IMR-90 (cell line): ENCODE results near the gene CEBPG. TPM values are rescaled to one million over a fixed set of nuclear protein-coding genes. Genes with fewer than 3 reads are reported as not detected.

ENCODE experiments used
- ATAC-seq: fragments of 200-7000 bp; cut with Tn5 transposase; 2 replicates; pipeline ENCODE4 v1.9.1; 2020; ENCODE audit warnings: low read depth, mild to moderate bottlenecking, moderate library complexity
- BruUV-seq: library from RNA; stranded (reverse); fragments of 400-500 nt; replicated peaks from 2 replicates; lab custom pipeline; 2021; lab: Mats Ljungman, UMichigan
- CTCF ChIA-PET: fragments of 300-600 bp; formaldehyde crosslinking; extraction: SDS; loops from one replicate; lab custom pipeline; 2021; ENCODE audit warnings: antibody characterized with exemption; lab: Yijun Ruan, JAX
- POLR2A ChIA-PET: fragments of 300-600 bp; sonication (Branson Sonifier 250); formaldehyde crosslinking; loops from one replicate; lab custom pipeline; 2022; ENCODE audit warnings: antibody characterized with exemption; ENCODE audit not compliant: unreplicated experiment; lab: Charles Lee
- DNase-seq: peaks from one replicate; pipeline ENCODE4 v3.0.0; 2013
- H2AFZ ChIP-seq: replicated peaks from 2 replicates; pipeline ENCODE3; 2013; ENCODE audit warnings: low read length, mild to moderate bottlenecking; ENCODE audit not compliant: poor library complexity
- H2AK5ac ChIP-seq: 2 replicates; pipeline ENCODE4 v1.6.1; 2013; ENCODE audit warnings: low read depth, low read length, inconsistent platforms
- H2AK9ac ChIP-seq: replicated peaks from 2 replicates; pipeline ENCODE3; 2013; ENCODE audit warnings: mild to moderate bottlenecking, low read depth, low read length, moderate library complexity; ENCODE audit not compliant: poor library complexity
- H2BK120ac ChIP-seq: 2 replicates; pipeline ENCODE4 v1.6.1; 2013; ENCODE audit warnings: low read depth, low read length, inconsistent platforms
- H2BK15ac ChIP-seq: 3 replicates; pipeline ENCODE4 v1.6.1; 2013; ENCODE audit warnings: low read depth, low read length, inconsistent platforms
- H2BK20ac ChIP-seq: 2 replicates; pipeline ENCODE4 v1.6.1; 2013; ENCODE audit warnings: low read depth, mild to moderate bottlenecking, inconsistent platforms, low read length, moderate library complexity
- H2BK5ac ChIP-seq: 2 replicates; pipeline ENCODE4 v1.6.1; 2013; ENCODE audit warnings: mild to moderate bottlenecking, low read depth, low read length, inconsistent platforms; ENCODE audit not compliant: poor library complexity, severe bottlenecking
- H3K14ac ChIP-seq: replicated peaks from 2 replicates; pipeline ENCODE4 v1.6.1; 2013; ENCODE audit warnings: low read depth, low read length, inconsistent platforms
- H3K18ac ChIP-seq: 2 replicates; pipeline ENCODE4 v1.6.1; 2013; ENCODE audit warnings: low read depth, low read length, control low read depth
- H3K23ac ChIP-seq: 2 replicates; pipeline ENCODE4 v1.6.1; 2013; ENCODE audit warnings: low read depth, low read length, inconsistent platforms
- H3K27ac ChIP-seq: 2 replicates; pipeline ENCODE4 v1.5.1; 2013; ENCODE audit warnings: mild to moderate bottlenecking, control low read depth, low read length; ENCODE audit not compliant: insufficient read depth
- H3K27me3 ChIP-seq: 2 replicates; pipeline ENCODE4 v1.6.1; 2013; ENCODE audit warnings: low read length; ENCODE audit not compliant: control insufficient read depth, insufficient read depth
- H3K36me3 ChIP-seq: 2 replicates; pipeline ENCODE4 v1.6.1; 2013; ENCODE audit warnings: low read length, mixed read lengths; ENCODE audit not compliant: control insufficient read depth, insufficient read depth
- H3K4ac ChIP-seq: 2 replicates; pipeline ENCODE4 v1.6.1; 2013; ENCODE audit warnings: low read depth, low read length, inconsistent platforms
- H3K4me1 ChIP-seq: 2 replicates; pipeline ENCODE4 v1.6.1; 2013; ENCODE audit warnings: low read length, mixed read lengths; ENCODE audit not compliant: control insufficient read depth, insufficient read depth
- H3K4me2 ChIP-seq: 2 replicates; pipeline ENCODE4 v1.6.1; 2013; ENCODE audit warnings: low read depth, mild to moderate bottlenecking, control low read depth, low read length, moderate library complexity
- H3K4me3 ChIP-seq: 2 replicates; pipeline ENCODE4 v1.5.1; 2013; ENCODE audit warnings: low read depth, mild to moderate bottlenecking, control low read depth, low read length, moderate library complexity; ENCODE audit not compliant: insufficient read depth
- H3K56ac ChIP-seq: 2 replicates; pipeline ENCODE4 v1.6.1; 2013; ENCODE audit warnings: low read length, inconsistent platforms; ENCODE audit not compliant: insufficient read depth; ENCODE audit errors: extremely low read depth
- H3K79me1 ChIP-seq, 2 experiments: 2 replicates each; pipeline ENCODE4 v1.6.1; 2013; ENCODE audit warnings: low read length in 2 of 2, inconsistent platforms in 1 of 2, low read depth in 1 of 2
- H3K9ac ChIP-seq: 2 replicates; pipeline ENCODE4 v1.6.1; 2013; ENCODE audit warnings: low read depth, low read length, control low read depth
- H3K9me1 ChIP-seq: 2 replicates; pipeline ENCODE4 v1.6.1; 2013; ENCODE audit warnings: low read length, inconsistent platforms; ENCODE audit not compliant: insufficient read depth
- H3K9me3 ChIP-seq: 2 replicates; pipeline ENCODE4 v1.6.1; 2013; ENCODE audit warnings: low read length; ENCODE audit not compliant: control insufficient read depth, insufficient read depth
- H4K20me1 ChIP-seq: 2 replicates; pipeline ENCODE4 v1.6.1; 2013; ENCODE audit warnings: low read length, inconsistent platforms; ENCODE audit not compliant: insufficient read depth
- H4K5ac ChIP-seq: 2 replicates; pipeline ENCODE4 v1.6.1; 2013; ENCODE audit warnings: mild to moderate bottlenecking, low read depth, low read length, control low read depth
- H4K8ac ChIP-seq, 2 experiments: 2 replicates each; pipeline ENCODE4 v1.6.1; 2013; ENCODE audit warnings: low read depth in 2 of 2, low read length in 2 of 2, control low read depth in 1 of 2, inconsistent platforms in 1 of 2
- H4K91ac ChIP-seq: 2 replicates; pipeline ENCODE4 v1.6.1; 2013; ENCODE audit warnings: low read depth, low read length, inconsistent platforms; ENCODE audit not compliant: insufficient read depth
- BHLHE40 ChIP-seq: fragments of 150-350 bp; IDR thresholded peaks from 2 replicates; pipeline ENCODE4 v1.6.1; 2016; ENCODE audit warnings: mild to moderate bottlenecking, low read depth, low read length
- CHD1 ChIP-seq: IDR thresholded peaks from 2 replicates; pipeline ENCODE4 v1.6.1; 2012; ENCODE audit warnings: low read depth, low read length, improper control_type of control experiment
- FOS ChIP-seq: fragments of 150-350 bp; IDR thresholded peaks from 2 replicates; pipeline ENCODE4 v1.6.1; 2016; ENCODE audit warnings: low read depth, low read length
- NFE2L2 ChIP-seq: fragments of 150-350 bp; IDR thresholded peaks from 2 replicates; pipeline ENCODE4 v1.6.1; 2016; ENCODE audit warnings: low read depth, mild to moderate bottlenecking, low read length
- POLR2A ChIP-seq: IDR thresholded peaks from 2 replicates; pipeline ENCODE4 v1.6.1; 2012; ENCODE audit warnings: mild to moderate bottlenecking, low read depth, low read length
- RFX5 ChIP-seq: IDR thresholded peaks from 2 replicates; pipeline ENCODE4 v1.8.0; 2012; ENCODE audit warnings: low read depth, mild to moderate bottlenecking, low read length, moderate library complexity
- WGBS, 2 experiments: methylation state at CpG; one replicate each; pipeline versions ENCODE4 v1.1.5 to v1.1.7; 2013; ENCODE audit warnings: missing lambda C conversion rate in 2 of 2; ENCODE audit not compliant: insufficient read length in 1 of 2; ENCODE audit errors: extremely low coverage in 2 of 2; 5-methylcytosine and 5-hydroxymethylcytosine counted together
- dilution Hi-C: fragments of 300-500 bp; cut with HindIII; formaldehyde crosslinking; loops from one replicate; pipeline ENCODE4 v1.14.3; 2018; ENCODE audit warnings: low sequenced_read_pairs; ENCODE audit not compliant: unreplicated experiment
- in situ Hi-C: fragments of 300-500 bp; cut with MboI; formaldehyde crosslinking; loops from 3 replicates; pipeline ENCODE4 v1.14.3; 2019; ENCODE audit warnings: low sequenced_read_pairs, inconsistent platforms, mixed read lengths
- intact Hi-C: fragments of 100-400 bp; cut with micrococcal nuclease; formaldehyde crosslinking; loops from 2 replicates; pipeline ENCODE4 v1.10.0; 2022
- polyA plus RNA-seq, 3 experiments: library from polyadenylated mRNA; depleted of rRNA; stranded (reverse); fragments of >200 nt; gene quantifications; 2 replicates each; pipeline ENCODE4 v1.2.3, GENCODE V29; 2012; ENCODE audit warnings: low replicate concordance in 1 of 3
- total RNA-seq: library from RNA; depleted of rRNA; stranded (reverse); fragments of >200 nt; gene quantifications from 2 replicates; pipeline ENCODE4 v1.2.3, GENCODE V29; 2012
- TF ChIP-seq, protein P1 (sequence below): fragments of 150-350 bp; IDR thresholded peaks from 2 replicates; pipeline ENCODE4 v1.6.1; 2016; ENCODE audit warnings: low read depth, mild to moderate bottlenecking, low read length, moderate library complexity, borderline replicate concordance
- TF ChIP-seq, protein P2 (sequence below): conservative IDR thresholded peaks from 2 replicates; pipeline ENCODE4 v1.5.1; 2012; ENCODE audit warnings: mild to moderate bottlenecking, low read depth, low read length, improper control_type of control experiment

CEBPG gene
- total and polyA plus RNA-seq, 2 of the 4 experiments (the other 2 are of a cell fraction): 9.2 to 14.3 TPM

- Histone ChIP-seq H3K27ac (no peak overlapping the region), H2AK5ac (no peak overlapping the region), H3K23ac (no peak overlapping the region), H2BK20ac (no peak overlapping the region), H3K9ac (no peak overlapping the region), H3K9me3 (no peaks in the 10 kb centered on the region), H3K4me1 (peaks cover 2% of the 10 kb centered on the region; the same call in 1 of the 2 replicates), H2AK9ac (no peak overlapping the region), H3K18ac (no peak overlapping the region), H3K36me3 (no peaks in the 10 kb centered on the region), H3K79me1 (no peaks in the 10 kb centered on the region), H2BK5ac (no peak overlapping the region), H3K4ac (no peak overlapping the region), H3K4me2 (no peak overlapping the region), H4K91ac (no peak overlapping the region), H3K14ac (no peak overlapping the region), H4K8ac (no peak overlapping the region), H3K27me3 (no peaks in the 10 kb centered on the region), H2BK120ac (no peak overlapping the region), H3K9me1 (peaks cover under 1% of the 10 kb centered on the region; the same call in 1 of the 2 replicates), H4K5ac (no peak overlapping the region), H4K20me1 (peaks cover 3% of the 10 kb centered on the region; the same call in 1 of the 2 replicates), H3K4me3 (no peak overlapping the region), H3K56ac (no peak overlapping the region), H2BK15ac (no peak overlapping the region), H2AFZ (no peak overlapping the region)
- ATAC-seq (no peak), DNase-seq (no peak)
- dilution Hi-C loops: no loop called here
- intact Hi-C loops: no loop called here
- no TSS peak for BruUV-seq
- in situ Hi-C loops: no loop called here
- WGBS, 2 experiments: 79% methylated on average over 11 of the region's 24 CpGs; no CpG with 5 or more reads in 1 of the 2 experiments
- POLR2A ChIA-PET: no interaction called here
- TF ChIP-seq, protein P1, sequence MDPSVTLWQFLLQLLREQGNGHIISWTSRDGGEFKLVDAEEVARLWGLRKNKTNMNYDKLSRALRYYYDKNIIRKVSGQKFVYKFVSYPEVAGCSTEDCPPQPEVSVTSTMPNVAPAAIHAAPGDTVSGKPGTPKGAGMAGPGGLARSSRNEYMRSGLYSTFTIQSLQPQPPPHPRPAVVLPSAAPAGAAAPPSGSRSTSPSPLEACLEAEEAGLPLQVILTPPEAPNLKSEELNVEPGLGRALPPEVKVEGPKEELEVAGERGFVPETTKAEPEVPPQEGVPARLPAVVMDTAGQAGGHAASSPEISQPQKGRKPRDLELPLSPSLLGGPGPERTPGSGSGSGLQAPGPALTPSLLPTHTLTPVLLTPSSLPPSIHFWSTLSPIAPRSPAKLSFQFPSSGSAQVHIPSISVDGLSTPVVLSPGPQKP: no peak
- TF ChIP-seq BHLHE40: no peak
- no peak for TF ChIP-seq FOS
- TF ChIP-seq, protein P2, sequence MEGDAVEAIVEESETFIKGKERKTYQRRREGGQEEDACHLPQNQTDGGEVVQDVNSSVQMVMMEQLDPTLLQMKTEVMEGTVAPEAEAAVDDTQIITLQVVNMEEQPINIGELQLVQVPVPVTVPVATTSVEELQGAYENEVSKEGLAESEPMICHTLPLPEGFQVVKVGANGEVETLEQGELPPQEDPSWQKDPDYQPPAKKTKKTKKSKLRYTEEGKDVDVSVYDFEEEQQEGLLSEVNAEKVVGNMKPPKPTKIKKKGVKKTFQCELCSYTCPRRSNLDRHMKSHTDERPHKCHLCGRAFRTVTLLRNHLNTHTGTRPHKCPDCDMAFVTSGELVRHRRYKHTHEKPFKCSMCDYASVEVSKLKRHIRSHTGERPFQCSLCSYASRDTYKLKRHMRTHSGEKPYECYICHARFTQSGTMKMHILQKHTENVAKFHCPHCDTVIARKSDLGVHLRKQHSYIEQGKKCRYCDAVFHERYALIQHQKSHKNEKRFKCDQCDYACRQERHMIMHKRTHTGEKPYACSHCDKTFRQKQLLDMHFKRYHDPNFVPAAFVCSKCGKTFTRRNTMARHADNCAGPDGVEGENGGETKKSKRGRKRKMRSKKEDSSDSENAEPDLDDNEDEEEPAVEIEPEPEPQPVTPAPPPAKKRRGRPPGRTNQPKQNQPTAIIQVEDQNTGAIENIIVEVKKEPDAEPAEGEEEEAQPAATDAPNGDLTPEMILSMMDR: no peak
- TF ChIP-seq CHD1: no peak
- TF ChIP-seq POLR2A: no peak
- no peak for TF ChIP-seq RFX5
- no peak for TF ChIP-seq NFE2L2
- CTCF ChIA-PET: no interaction called here
Observed at GRCh38 chr19:33400856-33401682, 27.6 kb downstream of the CEBPG start.
